HCEC 1CT (cell line): ENCODE data around the gene ZNF320.
"Not testable (repeated sequence)": the region's sequence is repeated elsewhere in the genome, so short reads cannot be mapped to it uniquely, and the experiment has no call there.

Experiments used
- DNase-seq: peaks from one replicate; pipeline ENCODE4 v3.0.0-alpha.2; 2017

ZNF320 gene

GRCh38 chr19:52897138-52897935, at the start of gene ZNF320:
Gene ZNF320 (minus strand): TSS chr19:52897635. CDS start chr19:52890255, 7,380 bp downstream.
- DNase-seq: peak; percentile 90

- no peak for DNase-seq
These were observed 49.2 kb upstream of the ZNF320 start for GRCh38 chr19:52946322-52947310.

GRCh38 chr19:52945652-52946321, 48.4 kb upstream of the ZNF320 start:
- DNase-seq: no peak

GRCh38 chr19:52944703-52945493, 47.5 kb upstream of the ZNF320 start:
- not testable (repeated sequence) for DNase-seq

GRCh38 chr19:52943884-52944643, 46.6 kb upstream of the ZNF320 start:
- no peak for DNase-seq

- DNase-seq: no peak
These were observed 45.9 kb upstream of the ZNF320 start for GRCh38 chr19:52943134-52943883.

- DNase-seq: peak; percentile 73
These were observed 45.1 kb upstream of the ZNF320 start for GRCh38 chr19:52942386-52943133.

- peak; percentile 26 for DNase-seq
These were observed 44.5 kb upstream of the ZNF320 start for GRCh38 chr19:52941941-52942385.

GRCh38 chr19:52941523-52941922, 44.1 kb upstream of the ZNF320 start:
- DNase-seq: not testable (repeated sequence)

- DNase-seq: not testable (repeated sequence)
These were observed 43.5 kb upstream of the ZNF320 start for GRCh38 chr19:52940905-52941304.

GRCh38 chr19:52938761-52939160, 41.3 kb upstream of the ZNF320 start:
- DNase-seq: no peak

- no peak for DNase-seq
These were observed 39.5 kb upstream of the ZNF320 start for GRCh38 chr19:52936954-52937325.

- DNase-seq: no peak
These were observed 38.9 kb upstream of the ZNF320 start for GRCh38 chr19:52936151-52936953.

GRCh38 chr19:52935434-52935833, 38.0 kb upstream of the ZNF320 start:
- DNase-seq: peak; percentile 93

- DNase-seq: not testable (repeated sequence)
These were observed 27.2 kb upstream of the ZNF320 start for GRCh38 chr19:52924641-52925040.

- DNase-seq: no peak
These were observed 26.6 kb upstream of the ZNF320 start for GRCh38 chr19:52923778-52924593.

GRCh38 chr19:52922841-52923777, 25.7 kb upstream of the ZNF320 start, which contains the start of gene ZNF888:
Gene ZNF888 (minus strand): TSS chr19:52923428. CDS start chr19:52917873, 5,555 bp downstream.
- DNase-seq: peak; percentile 85
